Nucleus accumbens (tissue), 56 donors: ENCODE results near the gene ANKRD55.

Experiments used
- DNase-seq, 56 donors: peaks; one replicate each; lab custom pipeline; 2025; lab: John Stamatoyannopoulos, UW

The ANKRD55 gene

GRCh38 chr5:56060276-56061110 lies 172.6 kb downstream of the ANKRD55 start:
- DNase-seq, result no peak

GRCh38 chr5:56059854-56060253 lies 173.3 kb downstream of the ANKRD55 start:
- no peak for DNase-seq

- DNase-seq, result no peak
These were observed 176.3 kb downstream of the ANKRD55 start for GRCh38 chr5:56056875-56057274.

- no peak for DNase-seq
These were observed 177.3 kb downstream of the ANKRD55 start for GRCh38 chr5:56055859-56056258.

GRCh38 chr5:56055287-56055686 lies 177.8 kb downstream of the ANKRD55 start:
- DNase-seq, result no peak

GRCh38 chr5:56054666-56055065 lies 178.5 kb downstream of the ANKRD55 start:
- no peak for DNase-seq

GRCh38 chr5:56053363-56053762 lies 179.8 kb downstream of the ANKRD55 start:
- no peak for DNase-seq

- no peak for DNase-seq
These were observed 180.4 kb downstream of the ANKRD55 start for GRCh38 chr5:56052735-56053134.

GRCh38 chr5:56050551-56051255 lies 182.4 kb downstream of the ANKRD55 start:
- peak in 2 of 56 donors; percentile 1 to 6 for DNase-seq
